OCI-LY7 (cell line): ENCODE results near the gene STAB1. TPM values are rescaled to one million over a fixed set of nuclear protein-coding genes. Genes with fewer than 3 reads are reported as not detected.

Experiments used
- BruUV-seq: library from RNA; stranded (reverse); fragments of 400-500 nt; replicated peaks from 2 replicates; lab custom pipeline; 2021; lab: Mats Ljungman, UMichigan
- CTCF ChIA-PET: fragments of 300-600 bp; sonication (Branson Sonifier 250); formaldehyde crosslinking; loops from one replicate; lab custom pipeline; 2022; ENCODE audit warnings: antibody characterized with exemption; ENCODE audit not compliant: unreplicated experiment; lab: Charles Lee
- POLR2A ChIA-PET: fragments of 300-600 bp; sonication (Branson Sonifier 250); formaldehyde crosslinking; loops from one replicate; lab custom pipeline; 2022; ENCODE audit warnings: antibody characterized with exemption; lab: Charles Lee
- DNase-seq: peaks from one replicate; pipeline ENCODE4 v3.0.0-alpha.2; 2015; ENCODE audit warnings: low spot score
- H2AFZ ChIP-seq: fragments of 200-600 bp; sonication (generic), shearing (Covaris generic); 2 replicates; pipeline ENCODE4 v1.6.1; 2014; ENCODE audit warnings: mild to moderate bottlenecking, antibody characterized with exemption, low read length, moderate library complexity
- H3K27ac ChIP-seq: fragments of 200-600 bp; sonication (generic); 2 replicates; pipeline ENCODE4 v1.5.1; 2014; ENCODE audit warnings: mixed run types, low read depth, mild to moderate bottlenecking, moderate library complexity, low read length, inconsistent platforms; ENCODE audit not compliant: poor library complexity, severe bottlenecking
- H3K36me3 ChIP-seq: fragments of 200-600 bp; sonication (generic); 2 replicates; pipeline ENCODE4 v1.6.1; 2014; ENCODE audit warnings: mild to moderate bottlenecking, antibody characterized with exemption, low read length, moderate library complexity, mixed read lengths; ENCODE audit not compliant: insufficient read depth
- H3K4me1 ChIP-seq: fragments of 200-600 bp; sonication (generic); 2 replicates; pipeline ENCODE4 v1.5.1; 2014; ENCODE audit warnings: mild to moderate bottlenecking, low read length; ENCODE audit not compliant: insufficient read depth, poor library complexity, severe bottlenecking
- H3K4me2 ChIP-seq: fragments of 200-600 bp; sonication (generic); 2 replicates; pipeline ENCODE4 v1.6.1; 2014; ENCODE audit warnings: mild to moderate bottlenecking, low read length
- H3K4me3 ChIP-seq: fragments of 200-600 bp; sonication (generic); 2 replicates; pipeline ENCODE4 v1.5.1; 2014; ENCODE audit warnings: mild to moderate bottlenecking, low read depth, low read length; ENCODE audit not compliant: poor library complexity, severe bottlenecking
- H3K79me2 ChIP-seq: fragments of 200-600 bp; sonication (generic); 2 replicates; pipeline ENCODE4 v1.6.1; 2016; ENCODE audit warnings: low read depth, mild to moderate bottlenecking, low read length, moderate library complexity, mixed read lengths; ENCODE audit not compliant: insufficient read depth
- H3K9me2 ChIP-seq: fragments of 200-600 bp; sonication (generic); 2 replicates; pipeline ENCODE4 v1.6.1; 2016; ENCODE audit warnings: mild to moderate bottlenecking, low read length, mixed read lengths; ENCODE audit not compliant: insufficient read depth
- H3K9me3 ChIP-seq: fragments of 200-600 bp; sonication (generic); 2 replicates; pipeline ENCODE4 v1.6.1; 2014; ENCODE audit warnings: mild to moderate bottlenecking, mixed run types, low read length, mixed read lengths
- H4K20me1 ChIP-seq: fragments of 200-600 bp; sonication (generic); 2 replicates; pipeline ENCODE4 v1.6.1; 2014; ENCODE audit warnings: mild to moderate bottlenecking, antibody characterized with exemption, low read length, moderate library complexity, mixed read lengths; ENCODE audit not compliant: insufficient read depth
- EZH2phosphoT487 ChIP-seq: fragments of 200-600 bp; sonication (generic); IDR thresholded peaks from 2 replicates; pipeline ENCODE4 v1.6.1; 2018; ENCODE audit warnings: low read depth, borderline replicate concordance, mild to moderate bottlenecking, mixed run types, antibody characterized with exemption, low read length, moderate library complexity, mixed read lengths
- intact Hi-C: fragments of 100-400 bp; cut with micrococcal nuclease; formaldehyde crosslinking; loops from one replicate; pipeline ENCODE4 v1.10.0; 2022; ENCODE audit not compliant: unreplicated experiment
- total RNA-seq, 2 experiments: library from RNA; depleted of rRNA in 1 of 2; stranded (reverse); fragments of >200 nt in 1 of 2; shearing (Covaris generic) in 1 of 2; gene quantifications; 2 replicates each; pipeline ENCODE4 v1.2.3, GENCODE V29; 2014 to 2022
- TF ChIP-seq, protein P1 (sequence below): fragments of 200-600 bp; sonication (generic); conservative IDR thresholded peaks from 2 replicates; pipeline ENCODE4 v1.5.1; 2014; ENCODE audit warnings: mild to moderate bottlenecking, antibody characterized with exemption, low read length, moderate library complexity, mixed read lengths

The STAB1 gene
- total RNA-seq, 2 experiments from 2014 or later, result not detected

DNA sequence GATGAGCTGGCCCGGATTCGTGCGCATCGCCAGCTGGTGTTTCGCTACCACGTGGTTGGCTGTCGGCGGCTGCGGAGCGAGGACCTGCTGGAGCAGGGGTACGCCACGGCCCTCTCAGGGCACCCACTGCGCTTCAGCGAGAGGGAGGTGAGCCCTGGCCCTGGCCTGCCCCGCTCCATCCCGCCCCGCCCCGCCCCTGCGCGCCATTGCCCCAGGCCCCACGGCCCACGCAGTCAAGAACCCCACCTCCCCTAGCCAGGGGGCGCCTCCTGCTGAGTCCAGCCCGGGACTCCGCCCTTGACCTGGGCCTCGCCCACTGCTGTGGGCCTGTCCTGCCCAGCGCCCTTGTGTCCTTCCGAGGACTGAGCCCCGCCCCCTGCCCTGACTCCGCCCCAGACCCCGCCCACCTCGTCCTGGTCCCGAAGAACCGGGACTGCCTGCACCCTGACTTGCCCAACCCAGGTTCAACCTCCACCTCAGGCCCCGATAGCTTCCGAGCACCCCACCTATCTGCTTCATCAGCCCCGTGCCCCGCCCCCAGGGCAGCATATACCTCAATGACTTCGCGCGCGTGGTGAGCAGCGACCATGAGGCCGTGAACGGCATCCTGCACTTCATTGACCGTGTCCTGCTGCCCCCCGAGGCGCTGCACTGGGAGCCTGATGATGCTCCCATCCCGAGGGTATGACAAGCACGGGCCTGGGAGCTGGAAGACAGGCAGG, 23.7 kb downstream of the STAB1 start:
- no peak overlapping the region for H3K4me3 ChIP-seq
- no TSS peak for BruUV-seq
- no peaks in the 10 kb centered on the region for H3K4me1 ChIP-seq
- no peaks in the 10 kb centered on the region for H3K9me3 ChIP-seq
- H2AFZ ChIP-seq, result no peak overlapping the region
- ChIA-PET POLR2A (no interaction called here), CTCF (no interaction called here)
- no peak for DNase-seq
- no peaks in the 10 kb centered on the region for H3K79me2 ChIP-seq
- intact Hi-C loops, result no loop called here
- no peak overlapping the region for H3K27ac ChIP-seq
- no peaks in the 10 kb centered on the region for H3K9me2 ChIP-seq
- no peak for TF ChIP-seq EZH2phosphoT487
- TF ChIP-seq, protein P1, sequence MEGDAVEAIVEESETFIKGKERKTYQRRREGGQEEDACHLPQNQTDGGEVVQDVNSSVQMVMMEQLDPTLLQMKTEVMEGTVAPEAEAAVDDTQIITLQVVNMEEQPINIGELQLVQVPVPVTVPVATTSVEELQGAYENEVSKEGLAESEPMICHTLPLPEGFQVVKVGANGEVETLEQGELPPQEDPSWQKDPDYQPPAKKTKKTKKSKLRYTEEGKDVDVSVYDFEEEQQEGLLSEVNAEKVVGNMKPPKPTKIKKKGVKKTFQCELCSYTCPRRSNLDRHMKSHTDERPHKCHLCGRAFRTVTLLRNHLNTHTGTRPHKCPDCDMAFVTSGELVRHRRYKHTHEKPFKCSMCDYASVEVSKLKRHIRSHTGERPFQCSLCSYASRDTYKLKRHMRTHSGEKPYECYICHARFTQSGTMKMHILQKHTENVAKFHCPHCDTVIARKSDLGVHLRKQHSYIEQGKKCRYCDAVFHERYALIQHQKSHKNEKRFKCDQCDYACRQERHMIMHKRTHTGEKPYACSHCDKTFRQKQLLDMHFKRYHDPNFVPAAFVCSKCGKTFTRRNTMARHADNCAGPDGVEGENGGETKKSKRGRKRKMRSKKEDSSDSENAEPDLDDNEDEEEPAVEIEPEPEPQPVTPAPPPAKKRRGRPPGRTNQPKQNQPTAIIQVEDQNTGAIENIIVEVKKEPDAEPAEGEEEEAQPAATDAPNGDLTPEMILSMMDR, result no peak
- no peak overlapping the region for H3K4me2 ChIP-seq
- H4K20me1 ChIP-seq, result no peaks in the 10 kb centered on the region
- H3K36me3 ChIP-seq, result peaks cover 4% of the 10 kb centered on the region; the same call in 1 of the 2 replicates

DNA sequence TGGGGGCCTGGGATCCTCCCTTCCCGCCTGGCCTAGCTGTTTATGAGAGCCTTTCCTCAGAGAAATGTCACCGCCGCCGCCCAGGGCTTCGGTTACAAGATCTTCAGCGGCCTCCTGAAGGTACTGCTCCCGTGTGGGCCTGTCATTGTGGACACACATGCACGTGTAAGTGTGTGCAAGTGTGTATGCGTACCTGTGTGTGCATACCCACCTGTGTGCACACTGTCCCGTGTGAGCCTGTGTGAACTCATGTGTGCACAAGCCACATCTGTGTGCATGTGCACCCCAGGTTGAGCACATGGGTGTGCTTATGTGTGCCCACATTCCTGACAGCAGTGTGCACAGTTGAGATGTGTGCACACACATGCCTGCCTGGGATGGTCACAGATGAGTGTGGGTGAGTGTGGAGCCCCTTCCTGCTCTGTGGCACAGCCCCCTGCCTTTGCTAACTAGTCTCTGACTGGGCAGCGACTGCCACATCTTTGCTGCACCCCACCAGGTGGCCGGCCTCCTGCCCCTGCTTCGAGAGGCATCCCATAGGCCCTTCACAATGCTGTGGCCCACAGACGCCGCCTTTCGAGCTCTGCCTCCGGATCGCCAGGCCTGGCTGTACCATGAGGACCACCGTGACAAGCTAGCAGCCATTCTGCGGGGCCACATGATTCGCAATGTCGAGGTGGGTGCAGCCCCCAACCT, 24.5 kb downstream of the STAB1 start:
- H3K4me3 ChIP-seq, result no peak overlapping the region
- no peak for DNase-seq
- ChIA-PET POLR2A (no interaction called here), CTCF (no interaction called here)
- TF ChIP-seq, protein P1, result no peak
- no peak for TF ChIP-seq EZH2phosphoT487
- H3K4me1 ChIP-seq, result no peaks in the 10 kb centered on the region
- intact Hi-C loops, result no loop called here
- H2AFZ ChIP-seq, result no peak overlapping the region
- H3K79me2 ChIP-seq, result no peaks in the 10 kb centered on the region
- H3K4me2 ChIP-seq, result no peak overlapping the region
- H3K9me2 ChIP-seq, result no peaks in the 10 kb centered on the region
- no TSS peak for BruUV-seq
- no peak overlapping the region for H3K27ac ChIP-seq
- peaks cover 10% of the 10 kb centered on the region; the same call in 1 of the 2 replicates for H3K36me3 ChIP-seq
- H4K20me1 ChIP-seq, result no peaks in the 10 kb centered on the region
- H3K9me3 ChIP-seq, result no peaks in the 10 kb centered on the region

DNA sequence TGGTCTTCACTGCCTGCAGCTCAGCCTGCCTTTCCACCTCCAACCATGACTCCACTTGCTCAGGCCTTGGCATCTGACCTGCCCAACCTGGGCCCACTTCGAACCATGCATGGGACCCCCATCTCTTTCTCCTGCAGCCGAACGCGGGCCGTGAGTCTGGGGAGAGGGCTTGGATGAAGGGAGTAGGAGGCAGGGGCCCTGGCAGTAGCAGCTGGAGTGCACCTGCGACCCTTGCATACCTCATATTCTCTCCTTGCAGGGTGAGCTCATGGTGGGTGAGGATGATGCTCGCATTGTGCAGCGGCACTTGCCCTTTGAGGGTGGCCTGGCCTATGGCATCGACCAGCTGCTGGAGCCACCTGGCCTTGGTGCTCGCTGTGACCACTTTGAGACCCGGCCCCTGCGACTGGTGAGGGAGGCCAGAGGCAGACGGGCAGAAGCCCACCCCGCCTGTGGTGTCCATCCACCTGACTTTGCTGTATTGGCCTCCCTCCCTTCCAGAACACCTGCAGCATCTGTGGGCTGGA, 25.1 kb downstream of the STAB1 start:
- no peaks in the 10 kb centered on the region for H3K4me1 ChIP-seq
- no peak overlapping the region for H3K4me2 ChIP-seq
- H3K9me2 ChIP-seq, result no peaks in the 10 kb centered on the region
- intact Hi-C loops, result no loop called here
- DNase-seq, result no peak
- no TSS peak for BruUV-seq
- peaks cover 10% of the 10 kb centered on the region; the same call in 1 of the 2 replicates for H3K36me3 ChIP-seq
- H3K79me2 ChIP-seq, result no peaks in the 10 kb centered on the region
- H3K27ac ChIP-seq, result no peak overlapping the region
- H2AFZ ChIP-seq, result no peak overlapping the region
- H4K20me1 ChIP-seq, result no peaks in the 10 kb centered on the region
- no peaks in the 10 kb centered on the region for H3K9me3 ChIP-seq
- no peak for TF ChIP-seq EZH2phosphoT487
- TF ChIP-seq, protein P1, result no peak
- CTCF ChIA-PET, result no interaction called here
- H3K4me3 ChIP-seq, result no peak overlapping the region
- POLR2A ChIA-PET, result no interaction called here
